IPS DF 4.7 (cell line): ENCODE measurements around the gene SAP30L.

ENCODE experiments used
- DNase-seq: peaks from one replicate; pipeline ENCODE4 v3.0.0-alpha.2; 2013; ENCODE audit warnings: low spot score; ENCODE audit errors: extremely low read depth

SAP30L gene

GRCh38 chr5:154506716-154507080, 60.9 kb downstream of the SAP30L start:
- no peak for DNase-seq

GRCh38 chr5:154508114-154508513, 62.3 kb downstream of the SAP30L start:
- no peak for DNase-seq

DNA sequence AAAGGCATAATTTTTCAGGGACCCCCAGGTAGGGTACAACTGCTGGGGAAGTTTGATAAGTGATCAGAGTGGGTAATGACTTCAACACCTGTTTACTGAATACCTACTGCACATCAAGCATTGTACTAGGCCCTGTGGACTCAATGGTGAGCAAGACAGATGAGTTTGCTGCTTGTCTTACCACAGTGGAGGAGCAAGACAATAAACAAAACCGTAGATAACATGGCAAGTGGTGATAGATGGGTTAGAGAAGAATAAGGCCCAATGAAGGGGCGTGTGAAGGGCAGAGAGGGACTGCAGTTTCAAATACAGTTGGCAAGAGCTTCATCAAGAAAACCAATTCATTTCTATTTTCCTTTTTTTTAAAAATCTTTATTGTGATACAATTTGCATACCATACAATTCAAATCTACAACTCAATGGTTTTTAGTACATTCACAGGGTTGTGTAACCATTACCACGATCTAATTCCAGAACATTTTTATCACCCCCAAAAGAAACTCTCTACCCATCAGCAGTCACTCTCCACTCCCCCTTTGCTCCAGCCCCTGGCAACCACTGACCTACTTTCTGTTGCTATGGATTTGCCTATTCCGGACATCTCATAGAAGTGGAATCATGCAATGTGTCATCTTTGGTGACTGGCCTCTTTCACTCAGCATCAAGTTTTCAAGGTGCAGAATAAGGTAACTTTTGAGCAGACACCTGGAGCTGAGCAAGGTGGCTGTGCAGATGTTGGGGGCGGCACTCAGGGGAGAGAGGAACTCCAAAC, 64.2 kb downstream of the SAP30L start:
- no peak for DNase-seq
